OCI-LY3 (cell line): Measurements from ENCODE around the gene CGREF1.

Experiments used
- H2AFZ ChIP-seq: fragments of 200-600, 300-600 bp; shearing (Covaris generic); 2 replicates; pipeline ENCODE4 v1.6.0; 2014; ENCODE audit warnings: antibody characterized with exemption, low read depth, low read length
- H3K27ac ChIP-seq: fragments of 200-600, 300-600 bp; sonication (generic); 2 replicates; pipeline ENCODE4 v1.5.1; 2014; ENCODE audit warnings: mild to moderate bottlenecking, low read length, moderate library complexity, mixed read lengths
- H3K27me3 ChIP-seq: fragments of 200-600, 300-600 bp; sonication (generic); 2 replicates; pipeline ENCODE4 v1.6.1; 2014; ENCODE audit warnings: low read depth, low read length, mixed read lengths
- H3K36me3 ChIP-seq: fragments of 200-600, 300-600 bp; sonication (generic); replicated peaks from 2 replicates; pipeline ENCODE3; 2014; ENCODE audit warnings: low read depth, low read length, mixed read lengths
- H3K4me1 ChIP-seq: fragments of 300-600, 200-600 bp; sonication (generic); 2 replicates; pipeline ENCODE4 v1.6.1; 2014; ENCODE audit warnings: low read length, mixed read lengths
- H3K4me2 ChIP-seq: fragments of 200-600, 300-600 bp; sonication (generic); 2 replicates; pipeline ENCODE4 v1.6.1; 2014; ENCODE audit warnings: low read length, mixed read lengths
- H3K4me3 ChIP-seq: fragments of 300-600, 200-600 bp; sonication (generic); 2 replicates; pipeline ENCODE4 v1.5.1; 2014; ENCODE audit warnings: antibody characterized with exemption, mild to moderate bottlenecking, low read length, moderate library complexity
- H3K79me2 ChIP-seq: fragments of 300-600, 200-600 bp; shearing (Covaris generic); 2 replicates; pipeline ENCODE4 v1.6.1; 2014; ENCODE audit warnings: mild to moderate bottlenecking, low read length, mixed read lengths
- H3K9ac ChIP-seq: fragments of 300-600, 200-600 bp; shearing (Covaris generic); 2 replicates; pipeline ENCODE4 v1.6.0; 2014; ENCODE audit warnings: mild to moderate bottlenecking, low read length, moderate library complexity
- H3K9me3 ChIP-seq: fragments of 200-600, 300-600 bp; shearing (Covaris generic); 2 replicates; pipeline ENCODE4 v1.6.1; 2014; ENCODE audit warnings: low read length, mixed read lengths; ENCODE audit not compliant: insufficient read depth
- H4K20me1 ChIP-seq: fragments of 200-600, 300-600 bp; sonication (generic); 2 replicates; pipeline ENCODE4 v1.6.1; 2016; ENCODE audit warnings: low read length, mixed read lengths; ENCODE audit not compliant: insufficient read depth
- CTCF ChIP-seq: fragments of 200-600, 300-600 bp; sonication (generic); IDR thresholded peaks from 2 replicates; pipeline ENCODE4 v1.5.1; 2014; ENCODE audit warnings: antibody characterized with exemption, low read length, low read depth
- EZH2phosphoT487 ChIP-seq: fragments of 200-600 bp; shearing (Covaris generic); IDR thresholded peaks from 2 replicates; pipeline ENCODE4 v1.6.1; 2018; ENCODE audit warnings: antibody characterized with exemption, mixed run types, low read depth

Gene CGREF1

GRCh38 chr2:27095427-27095744, 23.5 kb downstream of the CGREF1 start:
- no peak overlapping the region for H3K4me3 ChIP-seq
- no peaks in the 10 kb centered on the region for H3K27me3 ChIP-seq
- H3K36me3 ChIP-seq: no peaks in the 10 kb centered on the region
- peak overlapping the region; percentile 82 for H2AFZ ChIP-seq
- no peak overlapping the region for H3K9ac ChIP-seq
- no peaks in the 10 kb centered on the region for H3K79me2 ChIP-seq
- no peaks in the 10 kb centered on the region for H4K20me1 ChIP-seq
- peaks cover 8% of the 10 kb centered on the region; the same call in 1 of the 2 replicates for H3K4me1 ChIP-seq
- no peak overlapping the region for H3K27ac ChIP-seq
- H3K4me2 ChIP-seq: peak overlapping the region; percentile 96
- TF ChIP-seq CTCF: no peak
- TF ChIP-seq EZH2phosphoT487: no peak
- no peaks in the 10 kb centered on the region for H3K9me3 ChIP-seq

GRCh38 chr2:27094353-27094984, 24.5 kb downstream of the CGREF1 start:
- no peak overlapping the region for H2AFZ ChIP-seq
- H3K27me3 ChIP-seq: no peaks in the 10 kb centered on the region
- H3K4me2 ChIP-seq: no peak overlapping the region
- H3K9ac ChIP-seq: no peak overlapping the region
- no peak overlapping the region for H3K4me3 ChIP-seq
- H3K27ac ChIP-seq: no peak overlapping the region
- no peak for TF ChIP-seq CTCF
- TF ChIP-seq EZH2phosphoT487: no peak
- H3K36me3 ChIP-seq: no peaks in the 10 kb centered on the region
- no peaks in the 10 kb centered on the region for H4K20me1 ChIP-seq
- no peaks in the 10 kb centered on the region for H3K79me2 ChIP-seq
- no peaks in the 10 kb centered on the region for H3K9me3 ChIP-seq
- H3K4me1 ChIP-seq: peaks cover 8% of the 10 kb centered on the region; the same call in 1 of the 2 replicates

- no peak for TF ChIP-seq CTCF
- TF ChIP-seq EZH2phosphoT487: no peak
- H3K79me2 ChIP-seq: no peaks in the 10 kb centered on the region
- peaks cover 8% of the 10 kb centered on the region; the same call in 1 of the 2 replicates for H3K4me1 ChIP-seq
- no peak overlapping the region for H2AFZ ChIP-seq
- H3K36me3 ChIP-seq: no peaks in the 10 kb centered on the region
- H3K9ac ChIP-seq: no peak overlapping the region
- H3K4me2 ChIP-seq: no peak overlapping the region
- H3K27me3 ChIP-seq: no peaks in the 10 kb centered on the region
- H3K27ac ChIP-seq: no peak overlapping the region
- H4K20me1 ChIP-seq: no peaks in the 10 kb centered on the region
- H3K9me3 ChIP-seq: no peaks in the 10 kb centered on the region
- no peak overlapping the region for H3K4me3 ChIP-seq
Measured at GRCh38 chr2:27093430-27094352, 25.2 kb downstream of the CGREF1 start.

- no peak overlapping the region for H3K27ac ChIP-seq
- no peaks in the 10 kb centered on the region for H3K27me3 ChIP-seq
- peaks cover 8% of the 10 kb centered on the region; the same call in 1 of the 2 replicates for H3K4me1 ChIP-seq
- no peaks in the 10 kb centered on the region for H3K36me3 ChIP-seq
- no peak overlapping the region for H3K4me2 ChIP-seq
- H3K9me3 ChIP-seq: no peaks in the 10 kb centered on the region
- H3K9ac ChIP-seq: no peak overlapping the region
- TF ChIP-seq EZH2phosphoT487 (no peak), CTCF (no peak)
- H3K4me3 ChIP-seq: no peak overlapping the region
- no peak overlapping the region for H2AFZ ChIP-seq
- no peaks in the 10 kb centered on the region for H3K79me2 ChIP-seq
- H4K20me1 ChIP-seq: no peaks in the 10 kb centered on the region
Measured at GRCh38 chr2:27092696-27093429, 26.1 kb downstream of the CGREF1 start.
